ENCODE results near the gene TBX2. TPM values are rescaled to one million over a fixed set of nuclear protein-coding genes. Genes with fewer than 3 reads are reported as not detected.

The TBX2 gene
- total RNA-seq, 2 experiments from 2014 or later = not detected

GRCh38 chr17:61423967-61424649 is 24.5 kb downstream of the TBX2 start:
- intact Hi-C loops (cut with micrococcal nuclease) = no loop called here
- H3K27me3 Mint-ChIP-seq = peaks cover 33% of the 10 kb centered on the region
- POLR2A ChIA-PET = no interaction called here
- no peaks in the 10 kb centered on the region for H3K36me3 Mint-ChIP-seq (ENCODE audit: low read depth)
- no peaks in the 10 kb centered on the region for H3K4me1 Mint-ChIP-seq (ENCODE audit: low read depth)
- H3K27ac Mint-ChIP-seq = no peak overlapping the region
- DNase-seq (no peak), ATAC-seq (no peak)
- CTCF ChIA-PET = interaction anchor here (1.1 to 1.9 kb wide), 2 partner anchors 8 to 12 kb away, joined by 3 to 4 read pairs; no protein-coding TSS in a partner anchor
- no peak overlapping the region for H3K4me3 Mint-ChIP-seq
- no peaks in the 10 kb centered on the region for H3K9me3 Mint-ChIP-seq
- TF ChIP-seq CTCF (IDR thresholded peaks at IDR 0.05) = no peak

GRCh38 chr17:61425682-61426481 is 26.2 kb downstream of the TBX2 start:
- Mint-ChIP-seq H3K4me3 (no peak overlapping the region), H3K36me3 (ENCODE audit: low read depth) (no peaks in the 10 kb centered on the region), H3K27ac (no peak overlapping the region), H3K27me3 (peaks cover 26% of the 10 kb centered on the region), H3K4me1 (ENCODE audit: low read depth) (no peaks in the 10 kb centered on the region), H3K9me3 (no peaks in the 10 kb centered on the region)
- DNase-seq (no peak), ATAC-seq (no peak)
- ChIA-PET CTCF (interaction anchor here (0.7 to 1.3 kb wide), 4 partner anchors 8 to 10 kb away, joined by 3 to 6 read pairs (median 3); no protein-coding TSS in a partner anchor), POLR2A (no interaction called here)
- no peak for TF ChIP-seq CTCF (IDR thresholded peaks at IDR 0.05)
- intact Hi-C loops (cut with micrococcal nuclease) = no loop called here

DNA sequence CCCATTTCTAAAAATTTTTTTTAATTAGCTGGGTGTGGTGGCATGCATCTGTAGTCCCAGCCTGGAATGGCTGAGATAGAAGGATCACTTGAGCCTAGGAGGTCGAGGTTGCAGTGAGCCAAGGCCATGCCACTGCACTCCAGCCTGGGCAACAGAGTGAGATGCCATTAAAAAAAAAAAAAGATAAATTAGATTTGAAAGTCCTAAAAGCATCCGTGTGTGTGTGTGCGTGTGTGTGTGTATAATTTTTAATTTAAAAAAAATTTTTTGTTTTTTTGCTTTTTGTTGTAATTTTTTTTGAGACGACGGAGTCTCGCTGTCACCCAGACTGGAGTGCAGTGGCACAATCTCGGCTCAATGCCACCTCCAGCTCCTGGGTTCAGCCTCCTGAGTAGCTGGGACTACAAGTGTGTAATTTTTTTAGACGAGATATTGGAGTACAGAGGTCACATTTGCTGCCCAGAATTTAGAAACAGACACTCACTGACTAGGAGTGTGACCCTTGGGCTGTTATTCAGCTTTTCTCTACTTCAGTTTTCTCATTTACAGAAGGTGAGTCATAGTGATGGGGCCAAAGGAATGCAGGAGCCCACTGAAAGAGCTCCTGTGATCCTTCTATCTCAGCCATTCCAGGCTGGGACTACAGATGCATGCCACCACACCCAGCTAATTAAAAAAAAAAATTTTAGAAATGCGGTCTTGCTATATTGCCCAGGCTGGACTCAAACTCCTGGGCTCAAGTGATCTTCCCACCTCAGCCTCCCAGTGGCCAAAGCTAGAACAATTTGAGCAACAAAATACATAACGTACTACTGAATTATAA is 27.1 kb downstream of the TBX2 start:
- DNase-seq (no peak), ATAC-seq (no peak)
- Mint-ChIP-seq H3K27me3 (peaks cover 18% of the 10 kb centered on the region), H3K9me3 (no peaks in the 10 kb centered on the region), H3K4me1 (ENCODE audit: low read depth) (no peaks in the 10 kb centered on the region), H3K4me3 (no peak overlapping the region), H3K36me3 (ENCODE audit: low read depth) (no peaks in the 10 kb centered on the region), H3K27ac (no peak overlapping the region)
- ChIA-PET POLR2A (no interaction called here), CTCF (interaction anchor here (0.6 to 1.5 kb wide), 6 partner anchors 9 to 192 kb away, joined by 3 to 6 read pairs (median 4); no protein-coding TSS in a partner anchor)
- TF ChIP-seq CTCF (IDR thresholded peaks at IDR 0.05) = no peak
- intact Hi-C loops (cut with micrococcal nuclease) = no loop called here

- POLR2A ChIA-PET = no interaction called here
- DNase-seq = no peak
- intact Hi-C loops (cut with micrococcal nuclease) = no loop called here
- Mint-ChIP-seq H3K9me3 (no peaks in the 10 kb centered on the region), H3K27ac (no peak overlapping the region), H3K36me3 (ENCODE audit: low read depth) (no peaks in the 10 kb centered on the region), H3K27me3 (peaks cover 13% of the 10 kb centered on the region), H3K4me3 (no peak overlapping the region), H3K4me1 (ENCODE audit: low read depth) (no peaks in the 10 kb centered on the region)
- no peak for ATAC-seq
- no peak for TF ChIP-seq CTCF (IDR thresholded peaks at IDR 0.05)
- CTCF ChIA-PET = interaction anchor here (0.6 to 1.5 kb wide), 5 partner anchors 10 to 191 kb away, joined by 3 to 6 read pairs (median 4); no protein-coding TSS in a partner anchor
Measured at GRCh38 chr17:61427567-61427966, 27.9 kb downstream of the TBX2 start.

All from activated CD8-positive, alpha-beta T cell treated with anti-CD3 and anti-CD28 coated beads for 36 hours (primary cell).